HG03108 (cell line): Measurements from ENCODE around the gene BBS9.
"Not testable (repeated sequence)": the region's sequence is repeated elsewhere in the genome, so short reads cannot be mapped to it uniquely, and the experiment has no call there.

Source experiments
- ATAC-seq: cut with Tn5 transposase; IDR thresholded peaks from one replicate; pipeline ENCODE4 v1.9.1; 2021; ENCODE audit warnings: moderate library complexity; ENCODE audit not compliant: unreplicated experiment

BBS9 gene

GRCh38 chr7:33423646-33424020 is 294.3 kb downstream of the BBS9 start:
- peak; percentile 78 for ATAC-seq

- no peak for ATAC-seq
These were observed 296.0 kb downstream of the BBS9 start for GRCh38 chr7:33425395-33425794.

- no peak for ATAC-seq
These were observed 296.7 kb downstream of the BBS9 start for GRCh38 chr7:33425929-33426678.

- ATAC-seq: no peak
These were observed 299.1 kb downstream of the BBS9 start for GRCh38 chr7:33428415-33428814.

- ATAC-seq: no peak
These were observed 302.2 kb downstream of the BBS9 start for GRCh38 chr7:33431543-33431942.

GRCh38 chr7:33432821-33433220 is 303.5 kb downstream of the BBS9 start:
- ATAC-seq: no peak

GRCh38 chr7:33433357-33433756 is 304.0 kb downstream of the BBS9 start:
- ATAC-seq: no peak

- no peak for ATAC-seq
These were observed 315.1 kb downstream of the BBS9 start for GRCh38 chr7:33444511-33444910.

GRCh38 chr7:33446551-33446950 is 317.2 kb downstream of the BBS9 start:
- no peak for ATAC-seq

GRCh38 chr7:33448035-33448434 is 318.7 kb downstream of the BBS9 start:
- no peak for ATAC-seq

GRCh38 chr7:33449847-33450246 is 320.5 kb downstream of the BBS9 start:
- ATAC-seq: no peak

GRCh38 chr7:33452805-33453502 is 323.6 kb downstream of the BBS9 start:
- ATAC-seq: no peak

GRCh38 chr7:33457039-33457438 is 327.7 kb downstream of the BBS9 start:
- no peak for ATAC-seq

GRCh38 chr7:33458581-33458980 is 329.2 kb downstream of the BBS9 start:
- no peak for ATAC-seq

- ATAC-seq: no peak
These were observed 330.0 kb downstream of the BBS9 start for GRCh38 chr7:33459340-33459751.

- ATAC-seq: no peak
These were observed 333.8 kb downstream of the BBS9 start for GRCh38 chr7:33463131-33463530.

GRCh38 chr7:33466203-33466602 is 336.8 kb downstream of the BBS9 start:
- no peak for ATAC-seq

GRCh38 chr7:33471636-33472242 is 342.4 kb downstream of the BBS9 start:
- ATAC-seq: no peak

- ATAC-seq: no peak
These were observed 343.1 kb downstream of the BBS9 start for GRCh38 chr7:33472348-33473025.

GRCh38 chr7:33477719-33478480 is 348.5 kb downstream of the BBS9 start:
- ATAC-seq: no peak

- not testable (repeated sequence) for ATAC-seq
These were observed 355.1 kb downstream of the BBS9 start for GRCh38 chr7:33484476-33484875.
